HG02678 (cell line): ENCODE results near the gene MCCC2.
"Not testable (repeated sequence)": the region's sequence is repeated elsewhere in the genome, so short reads cannot be mapped to it uniquely, and the experiment has no call there.

Source experiments
- ATAC-seq: cut with Tn5 transposase; IDR thresholded peaks from one replicate; pipeline ENCODE4 v1.9.1; 2021; ENCODE audit warnings: mild to moderate bottlenecking, moderate library complexity; ENCODE audit not compliant: unreplicated experiment

The MCCC2 gene

DNA sequence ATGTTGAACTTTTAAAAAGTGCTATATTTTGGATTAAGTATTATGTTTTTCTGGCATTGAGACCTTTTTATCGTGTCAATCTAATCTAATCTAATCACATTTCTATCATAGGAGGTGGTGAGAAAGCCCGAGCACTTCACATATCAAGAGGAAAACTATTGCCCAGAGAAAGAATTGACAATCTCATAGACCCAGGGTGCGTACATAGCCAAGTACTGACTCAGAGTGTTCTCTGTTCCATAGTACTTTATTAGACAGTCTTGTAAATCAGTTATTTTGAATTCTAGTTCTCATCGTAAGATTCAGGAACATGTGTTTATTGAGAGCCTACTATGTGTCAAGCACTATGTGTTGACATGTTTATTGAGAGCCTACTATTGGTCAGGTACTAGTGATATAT, 9.0 kb downstream of the MCCC2 start:
- ATAC-seq = no peak

DNA sequence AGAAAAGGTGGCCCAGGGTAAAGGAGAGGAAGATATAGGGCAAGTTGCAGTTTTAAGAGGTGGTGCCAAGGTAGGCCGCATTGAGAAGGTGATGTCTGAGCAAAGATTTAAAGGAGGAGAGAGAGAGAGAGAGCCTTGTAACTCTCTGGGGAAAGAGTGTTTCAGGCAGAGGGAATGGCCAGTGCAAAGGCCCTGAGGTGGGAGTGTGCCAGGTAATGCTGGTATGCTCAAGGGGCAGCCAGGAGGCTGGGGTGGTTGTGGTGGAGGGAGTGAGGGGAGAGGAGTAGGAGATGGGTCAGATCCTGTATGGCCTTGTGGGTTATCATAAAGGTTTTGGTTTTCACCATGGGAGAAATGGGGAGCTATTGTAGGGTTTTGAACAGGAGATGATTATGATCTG, 9.9 kb downstream of the MCCC2 start:
- ATAC-seq = no peak

DNA sequence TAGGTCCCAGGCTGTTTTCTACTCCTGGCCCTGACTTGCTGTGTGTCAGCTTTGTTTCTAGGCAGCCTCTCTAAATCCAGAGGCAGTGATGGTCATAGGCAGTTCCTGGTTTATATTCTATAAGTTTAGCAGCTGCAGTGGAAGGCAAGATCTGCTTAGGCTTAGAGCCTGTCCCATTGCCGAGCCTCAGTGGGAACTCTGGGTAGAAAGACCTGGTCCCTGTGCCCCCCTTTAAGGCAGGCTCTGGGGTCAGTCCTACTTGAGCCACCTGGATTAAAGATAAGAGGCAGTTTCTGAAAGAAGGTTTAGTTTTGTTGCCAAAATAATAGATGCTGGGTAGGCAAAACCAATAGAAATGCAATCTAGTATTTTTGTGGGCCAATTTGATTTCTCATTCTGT, 13.6 kb downstream of the MCCC2 start:
- no peak for ATAC-seq

DNA sequence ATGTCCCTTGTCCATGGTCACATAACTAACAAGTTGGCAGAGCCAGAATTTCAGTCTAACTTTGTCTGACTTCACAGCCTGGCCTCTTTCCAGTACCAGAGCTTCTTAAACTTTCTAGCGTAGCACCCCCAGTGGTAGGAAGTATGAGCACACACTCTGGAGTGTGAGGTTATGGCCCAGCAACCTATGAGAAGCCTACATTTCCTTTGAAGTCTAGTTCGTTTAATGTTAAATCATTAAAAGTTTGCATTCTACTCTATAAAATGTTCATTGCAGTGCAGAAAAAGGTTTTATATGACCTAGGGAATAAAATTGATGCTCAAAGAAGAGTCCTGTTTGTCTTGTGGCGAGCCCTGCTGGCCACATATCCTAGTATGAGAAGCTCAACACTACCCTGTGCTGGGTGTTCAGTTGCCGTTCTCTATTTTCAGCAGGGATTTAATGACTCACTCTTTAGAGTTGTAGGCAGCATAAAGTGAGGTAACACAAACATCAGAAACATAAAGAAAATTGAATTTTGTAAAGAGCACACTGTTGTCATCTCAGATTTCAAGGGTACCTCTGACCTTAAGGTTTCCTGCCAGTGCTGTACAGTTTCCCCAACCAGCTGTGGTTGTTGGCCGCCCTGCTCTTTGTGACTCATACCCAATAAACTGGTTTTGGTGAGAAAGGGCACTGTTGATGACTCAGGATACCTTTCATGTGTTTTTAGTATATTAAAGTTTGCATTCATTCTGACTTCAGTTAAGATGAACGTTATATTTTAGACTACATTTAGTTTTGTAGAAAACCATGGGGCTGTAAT, 14.3 kb downstream of the MCCC2 start:
- peak; percentile 96 for ATAC-seq

DNA sequence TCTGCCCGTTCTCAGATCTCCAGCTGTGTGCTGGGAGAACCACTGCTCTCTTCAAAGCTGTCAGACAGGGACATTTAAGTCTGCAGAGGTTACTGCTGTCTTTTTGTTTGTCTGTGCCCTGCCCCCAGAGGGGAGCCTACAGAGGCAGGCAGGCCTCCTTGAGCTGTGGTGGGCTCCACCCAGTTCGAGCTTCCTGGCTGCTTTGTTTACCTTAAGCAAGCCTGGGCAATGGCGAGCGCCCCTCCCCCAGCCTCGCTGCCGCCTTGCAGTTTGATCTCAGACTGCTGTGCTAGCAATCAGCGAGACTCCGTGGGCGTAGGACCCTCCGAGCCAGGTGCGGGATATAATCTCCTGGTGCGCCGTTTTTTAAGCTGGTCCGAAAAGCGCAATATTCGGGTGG, 22.8 kb downstream of the MCCC2 start:
- ATAC-seq = not testable (repeated sequence)

DNA sequence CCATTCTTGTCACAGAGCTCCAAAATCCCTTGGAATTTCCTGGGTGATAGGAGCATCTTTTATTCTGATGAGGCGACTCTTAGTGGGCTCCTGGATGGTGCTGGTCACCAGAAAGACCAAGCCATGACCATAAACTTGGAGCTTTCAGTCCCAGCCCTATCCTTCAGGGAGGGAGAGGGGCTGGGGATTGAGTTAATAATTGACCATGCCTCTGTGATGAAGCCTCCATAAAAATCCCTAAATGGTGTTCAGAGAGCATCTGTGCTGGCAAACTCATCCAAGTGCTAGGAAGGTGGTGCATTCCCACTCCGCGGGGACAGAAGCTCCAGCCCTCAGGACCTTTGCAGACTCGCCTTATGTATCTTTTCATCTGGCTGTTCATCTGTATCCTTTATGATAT, 28.7 kb downstream of the MCCC2 start:
- ATAC-seq = no peak

DNA sequence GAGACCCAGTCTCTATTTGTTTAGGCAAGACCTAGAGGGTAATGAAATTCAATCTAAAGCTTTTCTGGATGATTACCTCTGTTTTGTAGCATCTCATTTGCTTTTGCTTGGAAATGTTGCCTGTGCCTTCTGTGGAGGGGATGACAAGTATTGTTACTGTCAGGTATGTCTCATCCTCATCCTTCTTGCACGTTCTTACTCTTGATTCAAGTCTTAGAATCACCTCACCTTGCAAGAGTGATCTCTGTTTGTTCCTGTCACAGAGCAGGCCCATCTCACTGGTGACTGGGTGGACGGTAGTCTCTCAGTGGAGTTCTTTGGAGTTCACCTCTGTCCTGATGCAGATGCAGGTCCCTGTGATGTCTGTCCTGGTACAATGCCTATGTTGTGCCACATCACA, 33.5 kb downstream of the MCCC2 start:
- ATAC-seq = no peak

DNA sequence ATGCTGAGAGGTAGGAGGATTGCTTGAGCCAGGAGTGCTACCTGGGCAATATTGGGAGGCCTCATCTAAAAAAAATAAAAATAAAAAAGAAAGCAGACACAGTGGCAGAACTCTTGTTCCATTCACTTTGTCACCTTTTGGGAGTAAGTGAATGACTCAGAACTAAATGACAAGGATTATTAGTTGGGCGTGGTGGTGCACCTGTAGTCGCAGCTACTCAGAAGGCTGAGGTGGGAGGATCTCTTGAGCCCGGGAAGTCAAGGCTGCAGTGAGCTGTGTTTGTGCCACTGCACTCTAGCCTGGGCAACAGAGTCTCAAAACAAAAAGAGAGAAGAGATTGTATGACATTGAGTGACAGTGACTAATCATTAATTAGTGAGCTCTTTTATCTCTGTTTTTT, 34.1 kb downstream of the MCCC2 start:
- ATAC-seq = no peak

DNA sequence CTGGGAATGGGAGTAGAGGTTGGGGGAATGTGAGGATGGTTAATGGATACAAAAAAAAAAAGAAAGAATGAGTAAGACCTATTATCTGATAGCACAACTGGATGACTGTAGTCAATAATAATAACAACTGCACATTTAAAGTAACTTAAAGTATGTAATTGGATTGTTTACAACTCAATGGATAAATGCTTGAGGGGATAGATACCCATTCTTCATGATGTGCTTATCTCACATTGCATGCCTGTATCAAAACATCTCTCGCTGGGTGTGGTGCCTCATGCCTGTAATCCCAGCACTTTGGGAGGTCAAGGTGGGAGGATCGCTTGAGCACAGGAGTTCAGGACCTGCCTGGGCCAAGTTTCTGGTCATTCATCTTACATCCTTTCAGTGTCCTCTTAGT, 34.6 kb downstream of the MCCC2 start:
- ATAC-seq = no peak

DNA sequence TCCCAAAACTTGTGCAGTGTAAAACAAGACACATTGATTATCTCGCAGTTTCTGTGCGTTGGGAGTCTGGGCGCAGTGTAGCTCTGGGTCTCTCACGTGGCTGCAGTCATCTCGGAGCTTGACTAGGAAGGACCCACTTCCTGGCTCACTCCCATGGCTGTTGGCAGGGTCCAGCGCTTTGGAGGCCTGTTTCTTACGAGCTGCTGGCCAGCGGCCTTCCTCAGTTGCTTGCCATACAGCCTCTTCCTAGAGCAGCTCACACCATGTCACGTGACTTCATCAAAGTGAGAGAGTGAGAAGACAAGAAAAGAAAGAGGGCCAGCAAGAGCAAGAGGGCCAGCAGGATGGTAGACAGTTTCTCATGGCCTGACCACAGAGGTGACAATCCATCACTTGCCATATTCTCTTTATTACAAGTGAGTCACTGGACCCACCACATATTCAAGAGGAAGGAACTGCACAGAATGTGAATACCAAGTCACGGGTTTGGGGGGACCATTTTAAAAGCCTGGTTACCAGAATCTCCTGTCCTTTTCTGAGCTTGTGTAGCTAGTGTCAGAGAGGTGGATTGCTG, 36.2 kb downstream of the MCCC2 start:
- no peak for ATAC-seq

DNA sequence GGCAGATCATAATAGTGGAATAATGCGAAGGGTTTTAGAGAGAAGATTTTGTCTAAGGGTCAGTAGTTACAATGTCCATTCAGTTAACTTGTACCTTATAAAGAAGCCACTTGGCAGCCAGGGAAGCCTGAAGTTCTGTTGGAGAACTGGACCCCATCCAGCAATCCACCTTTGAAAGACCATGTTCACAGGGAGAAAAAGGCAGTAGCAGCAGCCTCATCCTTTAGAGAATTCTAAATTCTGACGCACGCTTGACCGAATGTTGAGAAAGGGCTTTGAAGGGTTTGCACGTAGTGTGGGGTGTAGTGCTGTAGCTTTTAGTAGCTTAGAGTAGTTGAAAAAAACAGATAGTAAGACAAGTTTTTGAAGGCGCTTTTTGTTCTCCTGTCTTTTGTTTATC, 42.8 kb downstream of the MCCC2 start:
- no peak for ATAC-seq

DNA sequence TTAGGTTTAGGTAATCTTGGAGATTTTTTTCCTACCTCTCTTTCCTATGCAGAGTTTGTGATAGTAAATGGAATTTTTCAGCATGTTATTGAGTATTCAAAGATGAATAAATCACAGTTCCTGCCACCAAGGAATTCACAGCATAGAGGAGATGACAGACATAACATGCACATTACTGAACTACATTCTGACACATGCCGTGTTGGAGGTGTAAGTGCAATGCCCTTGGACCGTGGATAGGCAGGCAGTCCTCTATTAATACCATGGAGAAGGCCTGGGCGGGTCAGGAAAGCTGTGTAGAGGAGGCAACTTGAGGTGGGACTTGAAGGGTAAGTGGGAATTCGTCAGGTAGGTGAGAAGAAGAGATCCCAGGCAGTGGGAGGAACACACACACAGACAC, 43.9 kb downstream of the MCCC2 start:
- no peak for ATAC-seq

DNA sequence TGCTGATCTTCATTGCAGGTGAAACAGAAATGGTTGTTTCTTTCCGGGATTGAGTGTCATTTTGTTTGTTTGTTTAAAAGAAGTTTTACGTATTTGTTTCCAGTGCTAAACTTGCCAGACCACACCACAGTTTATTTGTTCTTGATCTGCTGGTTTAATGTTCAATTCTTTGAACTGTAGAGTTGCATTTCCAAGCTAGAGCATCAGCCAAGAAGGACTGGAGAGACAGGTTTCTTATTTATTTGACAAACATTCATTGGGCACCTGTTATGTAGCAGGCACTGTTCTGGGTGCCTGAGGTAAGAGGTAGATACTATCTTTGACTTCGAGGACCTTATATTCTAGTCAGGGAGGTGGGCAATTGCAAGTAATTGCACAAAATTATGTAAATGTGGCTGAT, 45.0 kb downstream of the MCCC2 start:
- no peak for ATAC-seq

DNA sequence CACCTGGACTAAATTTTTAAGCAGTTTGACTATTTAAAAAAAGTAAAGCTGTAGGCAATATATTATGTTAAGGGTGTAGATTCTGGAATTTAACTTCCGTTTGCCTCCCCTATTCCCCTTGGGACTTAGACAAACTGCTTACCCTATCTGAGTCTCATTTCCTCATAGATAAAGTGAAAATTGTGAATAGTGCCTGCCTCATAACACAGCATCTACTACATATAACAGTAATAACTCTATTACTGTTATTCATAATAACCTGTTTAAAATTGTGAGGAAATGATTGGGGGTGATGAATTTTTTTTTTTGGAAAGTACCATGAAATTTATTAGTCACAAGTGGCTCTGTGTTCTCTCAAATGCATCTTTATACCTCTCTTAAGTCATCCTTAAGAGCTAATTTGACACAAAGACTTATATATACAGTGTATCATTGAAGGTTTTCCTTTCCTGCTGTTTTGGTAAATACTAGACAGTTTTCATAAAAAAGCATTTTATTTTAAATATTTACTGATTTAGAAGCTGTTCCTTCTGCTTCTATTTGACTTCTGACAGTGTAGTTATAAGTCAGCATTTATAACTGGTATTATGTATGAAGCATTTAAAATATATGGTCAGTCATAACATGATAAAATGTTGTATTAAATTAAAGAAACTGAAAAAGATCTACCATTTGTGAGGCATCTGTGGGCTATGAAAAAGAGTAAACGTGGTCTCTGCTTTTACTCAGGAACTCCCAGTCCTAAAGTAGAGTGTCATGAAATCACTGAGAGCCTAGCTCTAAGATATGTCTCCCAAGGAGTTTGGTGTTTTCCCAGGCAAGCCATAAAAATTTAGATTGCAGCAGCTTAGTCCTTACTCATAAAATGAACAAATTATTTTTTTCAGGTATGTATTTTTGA, 46.4 kb downstream of the MCCC2 start:
- ATAC-seq = no peak

DNA sequence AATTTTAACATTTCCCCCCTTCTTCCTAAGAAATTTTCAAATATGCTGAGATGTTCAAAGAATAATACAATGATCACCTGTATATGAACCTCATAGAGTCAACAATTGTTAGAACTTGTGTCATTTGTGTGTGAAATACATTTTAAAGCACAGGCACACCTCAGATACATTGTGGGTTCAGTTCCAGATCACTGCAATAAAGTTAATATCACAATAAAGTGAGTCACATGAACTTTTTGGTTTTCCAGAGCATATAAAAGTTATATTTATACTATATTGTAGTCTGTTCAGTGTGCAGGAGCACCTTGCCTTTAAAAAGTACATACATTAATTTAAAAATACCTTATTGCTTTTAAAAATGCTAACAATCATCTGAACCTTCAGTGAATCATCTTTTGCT, 50.0 kb downstream of the MCCC2 start:
- ATAC-seq = no peak

DNA sequence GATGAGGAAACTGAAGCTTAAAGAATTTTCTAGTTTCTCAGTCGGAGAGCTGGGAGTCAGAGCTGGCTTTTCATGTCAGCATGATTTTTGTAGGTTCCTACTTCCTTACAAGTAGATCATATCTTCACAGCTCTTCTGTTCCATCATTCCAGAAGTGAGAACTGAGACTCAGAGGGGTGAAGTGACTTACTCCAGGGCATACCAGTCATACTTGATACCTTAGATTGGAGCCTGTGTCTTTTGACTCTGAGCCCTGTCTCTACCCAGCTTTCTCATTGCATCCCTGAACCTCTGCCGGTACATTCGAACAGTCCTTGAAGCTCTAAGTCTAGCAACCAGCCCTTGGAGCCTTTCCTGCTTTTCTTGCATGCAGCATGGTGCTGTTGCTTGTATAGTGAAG, 53.3 kb downstream of the MCCC2 start:
- ATAC-seq = no peak

DNA sequence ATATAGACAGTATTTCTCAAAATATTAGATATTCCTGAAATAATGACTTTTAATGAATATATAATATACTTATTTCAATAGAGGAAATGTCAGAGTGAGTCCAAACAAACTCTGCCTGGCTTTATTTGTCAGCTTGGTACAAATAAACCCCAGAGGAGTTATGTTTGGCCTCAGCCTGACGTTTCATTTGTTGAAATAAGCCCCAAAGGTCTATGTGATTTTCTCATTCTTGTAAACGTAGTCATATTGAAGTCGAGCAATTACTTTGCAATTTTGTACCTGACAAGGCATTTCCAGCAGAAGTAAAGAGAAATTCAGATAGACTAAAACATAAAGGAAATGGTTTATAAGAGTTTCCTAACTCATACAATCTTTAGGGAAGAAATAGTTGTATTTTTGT, 57.9 kb downstream of the MCCC2 start:
- no peak for ATAC-seq

DNA sequence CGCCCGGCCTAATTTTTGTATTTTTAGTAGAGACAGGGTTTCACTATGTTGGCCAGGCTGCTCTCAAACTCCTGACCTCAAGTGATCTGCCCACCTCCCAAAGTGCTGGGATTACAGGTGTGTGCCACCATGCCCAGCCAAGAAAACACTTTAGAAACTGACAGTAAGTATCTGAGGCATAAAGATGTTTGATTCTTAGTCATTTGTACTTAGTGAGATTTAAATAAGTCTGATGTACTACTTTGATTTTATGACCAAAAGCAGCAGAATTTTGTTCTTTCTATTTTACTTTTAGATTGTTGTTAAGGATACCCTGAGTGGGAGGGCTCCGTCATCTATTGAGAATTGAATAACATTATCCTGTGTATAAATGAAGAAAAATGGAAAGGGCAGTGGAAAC, 63.8 kb downstream of the MCCC2 start:
- ATAC-seq = not testable (repeated sequence)

DNA sequence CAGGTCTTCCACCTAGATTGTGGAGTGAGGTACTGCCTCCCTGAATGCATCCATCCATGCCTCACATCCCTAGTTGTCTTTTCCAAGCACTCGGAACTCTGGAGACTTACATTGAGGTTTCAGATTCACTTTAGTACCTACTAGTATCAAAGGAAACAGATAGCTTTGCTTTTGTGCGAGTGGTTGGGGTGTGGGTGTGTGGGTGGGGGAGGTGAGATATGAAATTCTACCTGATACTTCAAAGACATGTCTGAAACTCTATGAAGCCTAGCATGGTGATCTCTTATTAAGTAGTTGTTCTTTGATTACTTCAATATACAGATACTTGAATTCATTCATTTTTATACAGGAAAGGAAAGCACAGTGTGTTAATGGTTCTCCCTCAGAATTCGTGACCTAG, 64.4 kb downstream of the MCCC2 start:
- no peak for ATAC-seq

DNA sequence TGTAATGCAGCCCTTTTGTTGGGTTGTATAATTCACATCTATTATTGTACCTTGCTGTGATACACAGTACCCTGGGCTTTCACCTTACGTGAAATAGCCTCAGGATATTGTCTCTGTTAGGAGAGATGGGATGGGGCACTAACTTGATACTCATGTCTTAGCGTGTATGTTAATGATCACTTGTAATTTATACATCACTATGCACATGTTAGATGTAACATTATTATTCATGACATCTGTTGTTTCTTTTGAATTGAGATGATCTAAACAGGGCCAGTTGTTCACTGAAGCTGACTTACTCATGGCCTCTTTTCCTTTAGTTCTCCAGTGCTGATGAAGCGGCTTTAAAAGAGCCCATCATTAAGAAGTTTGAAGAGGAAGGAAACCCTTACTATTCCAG, 65.2 kb downstream of the MCCC2 start:
- no peak for ATAC-seq

DNA sequence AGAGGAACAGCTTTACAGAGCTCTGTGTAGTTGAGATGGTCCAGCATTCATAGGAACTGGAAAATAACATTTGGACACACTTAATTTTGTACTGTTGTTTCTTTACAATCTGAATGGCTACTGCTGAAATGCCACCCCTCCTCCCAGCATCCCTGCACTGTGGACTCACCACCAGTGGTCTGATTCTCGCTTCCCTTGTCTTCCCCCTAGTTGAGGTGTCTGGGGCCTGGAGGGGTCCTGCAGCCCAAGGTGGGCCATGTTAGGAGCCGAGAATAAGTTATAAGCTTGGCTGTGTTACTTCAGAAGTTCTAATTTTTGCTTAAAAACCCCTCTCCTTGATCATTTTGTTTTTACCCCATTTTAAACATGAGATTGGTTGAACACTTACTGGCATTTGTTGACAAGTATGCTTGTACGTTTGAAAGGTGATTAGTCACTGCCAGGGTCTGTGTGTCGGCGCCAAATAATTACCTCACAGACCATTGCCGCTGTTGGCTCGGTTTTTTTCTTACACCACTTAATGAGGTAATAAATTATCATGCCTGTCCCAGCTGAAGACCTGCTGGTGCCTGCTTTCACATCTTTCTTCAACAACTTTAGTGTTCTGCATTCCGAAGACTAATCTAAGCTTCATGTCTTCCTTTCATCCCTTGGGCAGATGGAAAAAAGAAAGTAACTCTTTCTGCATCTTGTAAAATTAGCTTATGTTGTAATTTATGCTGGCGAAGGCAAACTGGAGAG, 65.8 kb downstream of the MCCC2 start:
- no peak for ATAC-seq
